Left lobe of liver (tissue), 1 donor: ENCODE results near the gene CMC4. TPM values are rescaled to one million over a fixed set of nuclear protein-coding genes. Genes with fewer than 3 reads are reported as not detected.

Experiments used
- total RNA-seq: library from RNA; stranded (reverse); gene quantifications from one replicate; pipeline ENCODE4 v1.2.1, GENCODE V29; 2021
- donor health status: DM: no; HTN: yes; CAD: no.

CMC4 gene
- total RNA-seq, 1 donor from 2014 or later, result 8.3 TPM

Other genes starting within 250 kb of the CMC4 start
- gene SMIM9, start 236.5 kb downstream of the CMC4 start, total RNA-seq, result not detected
- gene F8A1, start 184.8 kb downstream of the CMC4 start, total RNA-seq, result 17.3 TPM
- 22.6 TPM for gene F8, start 48.4 kb downstream of the CMC4 start, total RNA-seq
- gene FUNDC2, start 44.3 kb downstream of the CMC4 start, total RNA-seq, result 26.9 TPM
- 15.2 TPM for gene MTCP1, start within 50 bp of the CMC4 start, total RNA-seq
- 9.5 TPM for gene BRCC3, start 372 bp upstream of the CMC4 start, total RNA-seq
- 15.3 TPM for gene VBP1, start 145.3 kb upstream of the CMC4 start, total RNA-seq
- gene RAB39B, start 193.4 kb upstream of the CMC4 start, total RNA-seq, result 0.10 TPM